Neural cell (in vitro differentiated cells): Measurements from ENCODE around the gene AP4S1. TPM values are rescaled to one million over a fixed set of nuclear protein-coding genes. Genes with fewer than 3 reads are reported as not detected.

Experiments
- H2AFZ ChIP-seq: fragments of 200-600, 300-800 bp; sonication (generic), shearing (Covaris generic); 2 replicates; pipeline ENCODE4 v1.6.0; 2014; ENCODE audit warnings: low read depth, mild to moderate bottlenecking, antibody characterized with exemption, low read length, moderate library complexity
- H3F3A ChIP-seq: fragments of 200-600 bp; shearing (Covaris generic); 2 replicates; pipeline ENCODE4 v1.6.1; 2016; ENCODE audit warnings: mild to moderate bottlenecking, moderate library complexity, mixed read lengths, antibody characterized with exemption, low read length; ENCODE audit not compliant: insufficient read depth, poor library complexity, severe bottlenecking
- H3K27ac ChIP-seq: fragments of 200-600, 300-800 bp; sonication (generic), shearing (Covaris generic); 2 replicates; pipeline ENCODE4 v1.5.1; 2014; ENCODE audit warnings: mild to moderate bottlenecking, low read length, moderate library complexity
- H3K27me3 ChIP-seq: fragments of 300-800, 200-600 bp; sonication (generic), shearing (Covaris generic); 2 replicates; pipeline ENCODE4 v1.6.0; 2014; ENCODE audit warnings: mild to moderate bottlenecking, low read depth, low read length, moderate library complexity; ENCODE audit not compliant: insufficient read depth
- H3K36me3 ChIP-seq: fragments of 300-800, 200-600 bp; sonication (generic), shearing (Covaris generic); 2 replicates; pipeline ENCODE4 v1.5.1; 2014; ENCODE audit warnings: mild to moderate bottlenecking, antibody characterized with exemption, low read length, moderate library complexity; ENCODE audit not compliant: insufficient read depth
- H3K4me2 ChIP-seq: fragments of 300-800, 200-600 bp; sonication (generic), shearing (Covaris generic); 2 replicates; pipeline ENCODE4 v1.6.0; 2014; ENCODE audit warnings: mild to moderate bottlenecking, low read length
- H3K4me3 ChIP-seq: fragments of 300-800, 200-600 bp; sonication (generic), shearing (Covaris generic); 2 replicates; pipeline ENCODE4 v1.5.1; 2014; ENCODE audit warnings: mild to moderate bottlenecking, low read length, moderate library complexity
- H3K79me2 ChIP-seq: fragments of 200-600 bp; shearing (Covaris generic); replicated peaks from 2 replicates; pipeline ENCODE4 v1.6.0; 2014; ENCODE audit warnings: mild to moderate bottlenecking, low read length, moderate library complexity; ENCODE audit not compliant: insufficient read depth
- H3K9ac ChIP-seq: fragments of 300-800, 200-600 bp; sonication (generic), shearing (Covaris generic); 2 replicates; pipeline ENCODE4 v1.6.1; 2016; ENCODE audit warnings: mild to moderate bottlenecking, low read length, mixed read lengths
- H3K9me2 ChIP-seq: fragments of 200-600 bp; shearing (Covaris generic); 2 replicates; pipeline ENCODE4 v1.6.1; 2016; ENCODE audit warnings: mild to moderate bottlenecking, low read length, mixed read lengths; ENCODE audit not compliant: insufficient read depth
- H3K9me3 ChIP-seq: fragments of 200-600, 300-800 bp; sonication (generic), shearing (Covaris generic); 2 replicates; pipeline ENCODE4 v1.6.1; 2016; ENCODE audit warnings: mild to moderate bottlenecking, mixed run types, low read length, moderate library complexity, mixed read lengths
- H4K20me1 ChIP-seq: fragments of 200-600 bp; shearing (Covaris generic); 2 replicates; pipeline ENCODE4 v1.6.1; 2016; ENCODE audit warnings: mild to moderate bottlenecking, mixed run types; ENCODE audit not compliant: insufficient read depth
- EP300 ChIP-seq: fragments of 450-650 bp; conservative IDR thresholded peaks from 2 replicates; pipeline ENCODE4 v1.6.1; 2014; ENCODE audit warnings: antibody characterized with exemption, mild to moderate bottlenecking, moderate library complexity; ENCODE audit not compliant: poor library complexity, severe bottlenecking
- EZH2 ChIP-seq: fragments of 200-600, 300-800 bp; shearing (Covaris generic), sonication (generic); IDR thresholded peaks from 2 replicates; pipeline ENCODE4 v1.6.1; 2014; ENCODE audit warnings: antibody characterized with exemption, low read length, borderline replicate concordance, mild to moderate bottlenecking; ENCODE audit not compliant: insufficient read depth, poor library complexity, severe bottlenecking
- MXI1 ChIP-seq: fragments of 450-650 bp; conservative IDR thresholded peaks from 2 replicates; pipeline ENCODE4 v1.6.1; 2014; ENCODE audit warnings: antibody characterized with exemption, mild to moderate bottlenecking; ENCODE audit not compliant: poor library complexity, severe bottlenecking
- POLR2AphosphoS5 ChIP-seq: IDR thresholded peaks from 2 replicates; pipeline ENCODE4 v1.6.1; 2012
- RAD21 ChIP-seq: fragments of 450-650 bp; conservative IDR thresholded peaks from 2 replicates; pipeline ENCODE4 v1.6.1; 2014; ENCODE audit warnings: antibody characterized with exemption, mild to moderate bottlenecking, moderate library complexity
- SMC3 ChIP-seq: fragments of 450-650 bp; conservative IDR thresholded peaks from 2 replicates; pipeline ENCODE4 v1.6.1; 2014; ENCODE audit warnings: antibody characterized with exemption, mild to moderate bottlenecking, moderate library complexity; ENCODE audit not compliant: poor library complexity
- TAF1 ChIP-seq: IDR thresholded peaks from 2 replicates; pipeline ENCODE4 v1.6.1; 2012; ENCODE audit warnings: low read depth
- polyA plus RNA-seq: library from polyadenylated mRNA; depleted of rRNA; stranded (reverse); fragments of >200 nt; gene quantifications from 2 replicates; pipeline ENCODE4 v1.2.3, GENCODE V29; 2014
- TF ChIP-seq, protein P1 (sequence below): IDR thresholded peaks from 2 replicates; pipeline ENCODE4 v1.6.1; 2012; ENCODE audit warnings: borderline replicate concordance
- TF ChIP-seq, protein P2 (sequence below): fragments of 450-650 bp; IDR thresholded peaks from 2 replicates; pipeline ENCODE4 v1.5.1; 2014; ENCODE audit warnings: antibody characterized with exemption, mild to moderate bottlenecking, moderate library complexity; ENCODE audit not compliant: poor library complexity, severe bottlenecking

Gene AP4S1
- polyA plus RNA-seq, 1 donor from 2014 or later = 20.8 TPM

DNA sequence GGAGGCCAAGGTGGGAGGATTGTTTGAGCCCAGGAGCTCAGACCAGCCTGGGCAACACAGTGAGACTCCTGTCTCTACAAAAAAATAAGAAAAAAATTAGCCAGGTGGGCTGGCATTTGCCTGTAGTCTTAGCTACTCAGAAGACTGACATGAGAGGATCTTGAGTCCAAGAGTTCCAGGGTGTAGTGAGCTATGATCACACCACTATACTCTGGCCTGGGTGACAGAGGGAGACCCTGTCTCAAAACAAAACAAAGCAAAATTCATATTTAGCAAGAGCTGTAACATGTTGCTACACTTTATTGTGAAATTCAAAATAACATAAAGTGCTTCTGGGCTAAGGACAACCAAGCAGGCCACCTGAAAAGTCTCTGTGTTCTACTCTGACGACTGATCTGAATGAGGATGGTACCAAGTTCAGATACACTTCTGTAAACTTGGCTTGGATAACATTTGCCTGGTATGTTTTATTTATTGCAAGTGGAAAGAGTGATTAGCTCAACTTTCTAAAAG is 12.3 kb downstream of the AP4S1 start:
- H3K79me2 ChIP-seq = no peaks in the 10 kb centered on the region
- no peaks in the 10 kb centered on the region for H3K36me3 ChIP-seq
- H3K4me3 ChIP-seq = no peak overlapping the region
- no peak overlapping the region for H3K9ac ChIP-seq
- H2AFZ ChIP-seq = no peak overlapping the region
- no peaks in the 10 kb centered on the region for H3K9me3 ChIP-seq
- H4K20me1 ChIP-seq = no peaks in the 10 kb centered on the region
- H3K27ac ChIP-seq = no peak overlapping the region
- TF ChIP-seq RAD21 (no peak), SMC3 (no peak), EZH2 (no peak), EP300 (no peak), TAF1 (no peak), MXI1 (no peak), POLR2AphosphoS5 (no peak)
- TF ChIP-seq, protein P1, sequence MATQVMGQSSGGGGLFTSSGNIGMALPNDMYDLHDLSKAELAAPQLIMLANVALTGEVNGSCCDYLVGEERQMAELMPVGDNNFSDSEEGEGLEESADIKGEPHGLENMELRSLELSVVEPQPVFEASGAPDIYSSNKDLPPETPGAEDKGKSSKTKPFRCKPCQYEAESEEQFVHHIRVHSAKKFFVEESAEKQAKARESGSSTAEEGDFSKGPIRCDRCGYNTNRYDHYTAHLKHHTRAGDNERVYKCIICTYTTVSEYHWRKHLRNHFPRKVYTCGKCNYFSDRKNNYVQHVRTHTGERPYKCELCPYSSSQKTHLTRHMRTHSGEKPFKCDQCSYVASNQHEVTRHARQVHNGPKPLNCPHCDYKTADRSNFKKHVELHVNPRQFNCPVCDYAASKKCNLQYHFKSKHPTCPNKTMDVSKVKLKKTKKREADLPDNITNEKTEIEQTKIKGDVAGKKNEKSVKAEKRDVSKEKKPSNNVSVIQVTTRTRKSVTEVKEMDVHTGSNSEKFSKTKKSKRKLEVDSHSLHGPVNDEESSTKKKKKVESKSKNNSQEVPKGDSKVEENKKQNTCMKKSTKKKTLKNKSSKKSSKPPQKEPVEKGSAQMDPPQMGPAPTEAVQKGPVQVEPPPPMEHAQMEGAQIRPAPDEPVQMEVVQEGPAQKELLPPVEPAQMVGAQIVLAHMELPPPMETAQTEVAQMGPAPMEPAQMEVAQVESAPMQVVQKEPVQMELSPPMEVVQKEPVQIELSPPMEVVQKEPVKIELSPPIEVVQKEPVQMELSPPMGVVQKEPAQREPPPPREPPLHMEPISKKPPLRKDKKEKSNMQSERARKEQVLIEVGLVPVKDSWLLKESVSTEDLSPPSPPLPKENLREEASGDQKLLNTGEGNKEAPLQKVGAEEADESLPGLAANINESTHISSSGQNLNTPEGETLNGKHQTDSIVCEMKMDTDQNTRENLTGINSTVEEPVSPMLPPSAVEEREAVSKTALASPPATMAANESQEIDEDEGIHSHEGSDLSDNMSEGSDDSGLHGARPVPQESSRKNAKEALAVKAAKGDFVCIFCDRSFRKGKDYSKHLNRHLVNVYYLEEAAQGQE = no peak
- TF ChIP-seq, protein P2, sequence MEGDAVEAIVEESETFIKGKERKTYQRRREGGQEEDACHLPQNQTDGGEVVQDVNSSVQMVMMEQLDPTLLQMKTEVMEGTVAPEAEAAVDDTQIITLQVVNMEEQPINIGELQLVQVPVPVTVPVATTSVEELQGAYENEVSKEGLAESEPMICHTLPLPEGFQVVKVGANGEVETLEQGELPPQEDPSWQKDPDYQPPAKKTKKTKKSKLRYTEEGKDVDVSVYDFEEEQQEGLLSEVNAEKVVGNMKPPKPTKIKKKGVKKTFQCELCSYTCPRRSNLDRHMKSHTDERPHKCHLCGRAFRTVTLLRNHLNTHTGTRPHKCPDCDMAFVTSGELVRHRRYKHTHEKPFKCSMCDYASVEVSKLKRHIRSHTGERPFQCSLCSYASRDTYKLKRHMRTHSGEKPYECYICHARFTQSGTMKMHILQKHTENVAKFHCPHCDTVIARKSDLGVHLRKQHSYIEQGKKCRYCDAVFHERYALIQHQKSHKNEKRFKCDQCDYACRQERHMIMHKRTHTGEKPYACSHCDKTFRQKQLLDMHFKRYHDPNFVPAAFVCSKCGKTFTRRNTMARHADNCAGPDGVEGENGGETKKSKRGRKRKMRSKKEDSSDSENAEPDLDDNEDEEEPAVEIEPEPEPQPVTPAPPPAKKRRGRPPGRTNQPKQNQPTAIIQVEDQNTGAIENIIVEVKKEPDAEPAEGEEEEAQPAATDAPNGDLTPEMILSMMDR = no peak
- no peaks in the 10 kb centered on the region for H3K9me2 ChIP-seq
- H3K4me2 ChIP-seq = no peak overlapping the region
- no peaks in the 10 kb centered on the region for H3F3A ChIP-seq
- no peaks in the 10 kb centered on the region for H3K27me3 ChIP-seq

DNA sequence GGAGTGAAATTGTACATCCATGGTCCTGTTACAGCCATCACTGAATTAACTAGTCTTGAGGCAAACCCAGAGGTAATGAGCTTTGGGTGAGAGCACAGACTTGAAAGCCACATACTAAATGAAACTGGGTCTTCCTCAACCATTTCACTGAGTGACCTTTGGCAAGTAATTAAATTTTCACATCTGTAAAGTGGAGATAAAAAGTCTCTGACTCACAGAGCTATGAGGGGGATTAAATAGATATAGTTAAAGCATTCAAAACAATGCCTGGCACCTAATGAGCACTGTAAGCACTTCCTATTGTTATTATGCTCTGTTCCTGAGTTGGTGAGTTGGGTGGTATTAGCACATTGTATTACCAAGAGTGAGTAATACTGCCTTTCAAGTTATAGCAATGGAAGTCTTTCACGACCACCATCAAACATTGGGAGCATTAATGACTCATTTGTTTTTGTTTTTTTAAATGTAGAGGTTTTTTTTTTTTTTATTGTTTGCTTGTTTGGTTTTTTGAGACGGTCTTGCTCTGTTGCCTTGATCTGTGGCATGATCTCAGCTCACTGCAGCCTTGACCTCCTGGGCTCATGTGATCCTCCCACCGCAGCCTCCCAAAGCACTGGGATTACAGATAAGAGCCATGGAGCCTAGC is 13.2 kb downstream of the AP4S1 start:
- no peaks in the 10 kb centered on the region for H3K36me3 ChIP-seq
- no peak overlapping the region for H3K27ac ChIP-seq
- H3K4me3 ChIP-seq = no peak overlapping the region

More for the DNA sequence above, 13.2 kb downstream of the AP4S1 start:
- H3K9me2 ChIP-seq = no peaks in the 10 kb centered on the region
- no peak overlapping the region for H2AFZ ChIP-seq
- no peaks in the 10 kb centered on the region for H3K79me2 ChIP-seq
- H3K4me2 ChIP-seq = no peak overlapping the region
- H3F3A ChIP-seq = no peaks in the 10 kb centered on the region
- no peaks in the 10 kb centered on the region for H3K27me3 ChIP-seq
- no peak overlapping the region for H3K9ac ChIP-seq
- no peaks in the 10 kb centered on the region for H4K20me1 ChIP-seq
- H3K9me3 ChIP-seq = no peaks in the 10 kb centered on the region
- no peak for TF ChIP-seq SMC3
- TF ChIP-seq POLR2AphosphoS5 = no peak
- TF ChIP-seq EP300 = no peak
- no peak for TF ChIP-seq MXI1
- TF ChIP-seq, protein P1 = no peak
- TF ChIP-seq EZH2 = no peak
- TF ChIP-seq, protein P2 = no peak
- no peak for TF ChIP-seq TAF1
- TF ChIP-seq RAD21 = no peak
